Measurements from ENCODE around the gene CXCL16.

Gene CXCL16, protein sequence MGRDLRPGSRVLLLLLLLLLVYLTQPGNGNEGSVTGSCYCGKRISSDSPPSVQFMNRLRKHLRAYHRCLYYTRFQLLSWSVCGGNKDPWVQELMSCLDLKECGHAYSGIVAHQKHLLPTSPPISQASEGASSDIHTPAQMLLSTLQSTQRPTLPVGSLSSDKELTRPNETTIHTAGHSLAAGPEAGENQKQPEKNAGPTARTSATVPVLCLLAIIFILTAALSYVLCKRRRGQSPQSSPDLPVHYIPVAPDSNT

DNA sequence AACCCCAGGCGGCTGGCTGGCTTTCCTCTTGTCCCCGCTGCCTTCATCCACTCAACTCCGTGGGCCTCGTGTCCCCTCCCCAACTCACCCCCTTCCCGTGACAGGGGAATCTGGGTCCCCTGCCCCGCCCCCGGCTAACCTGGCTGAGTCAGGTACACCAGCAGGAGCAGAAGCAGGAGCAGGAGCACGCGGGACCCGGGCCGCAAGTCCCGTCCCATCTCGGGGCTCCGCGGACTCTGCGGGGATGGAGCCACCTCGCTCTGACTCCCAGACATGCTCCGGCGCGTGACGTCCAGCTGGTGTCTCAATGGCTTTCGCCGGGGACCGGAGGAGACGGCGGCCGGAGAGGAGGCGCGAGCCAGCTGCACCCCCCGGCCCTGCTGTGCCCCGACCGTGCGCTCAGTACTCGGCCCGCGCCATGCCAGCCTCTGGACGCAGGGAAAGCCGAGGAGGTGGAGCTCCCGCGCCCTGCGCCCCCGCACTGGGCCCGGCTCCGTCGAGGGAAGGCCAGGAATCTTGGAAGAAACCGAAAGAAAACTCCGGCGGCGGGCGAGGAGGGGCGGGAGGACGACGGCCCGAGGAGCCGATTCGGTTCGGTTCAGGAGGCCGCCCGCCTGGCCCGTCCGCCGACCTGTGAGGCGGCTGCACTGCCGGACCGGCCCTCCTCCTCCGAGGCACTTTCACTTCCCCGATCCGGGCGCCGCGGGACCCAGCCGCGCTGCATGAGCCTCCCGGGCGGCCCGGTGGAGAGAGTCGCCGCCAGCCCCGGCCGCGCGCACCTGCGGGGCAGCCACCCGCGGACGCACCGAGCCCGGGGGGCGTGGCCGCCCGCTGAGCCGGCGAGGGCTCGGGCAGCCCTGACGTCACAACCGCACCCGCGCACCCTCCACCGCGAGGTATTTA is at the start of gene CXCL16, which contains the start of gene ZMYND15:
CXCL16 (minus strand) TSS at position 807 of the 903 bp plus-strand sequence; CDS start at position 218, 589 bp downstream.
ZMYND15 (plus strand) TSS at position 712 of the 903 bp plus-strand sequence. CDS start 716 bp downstream, outside the sequence.
- TF ChIP-seq POLR2A (IDR thresholded peaks at IDR 0.05; ENCODE audit: low read depth, low read length) = peak; percentile 27; the same call in 1 of the 2 replicates
- FAIRE-seq (no peak), DNase-seq (ENCODE audit: insufficient read length, low spot score) (peak; percentile 60)

DNA sequence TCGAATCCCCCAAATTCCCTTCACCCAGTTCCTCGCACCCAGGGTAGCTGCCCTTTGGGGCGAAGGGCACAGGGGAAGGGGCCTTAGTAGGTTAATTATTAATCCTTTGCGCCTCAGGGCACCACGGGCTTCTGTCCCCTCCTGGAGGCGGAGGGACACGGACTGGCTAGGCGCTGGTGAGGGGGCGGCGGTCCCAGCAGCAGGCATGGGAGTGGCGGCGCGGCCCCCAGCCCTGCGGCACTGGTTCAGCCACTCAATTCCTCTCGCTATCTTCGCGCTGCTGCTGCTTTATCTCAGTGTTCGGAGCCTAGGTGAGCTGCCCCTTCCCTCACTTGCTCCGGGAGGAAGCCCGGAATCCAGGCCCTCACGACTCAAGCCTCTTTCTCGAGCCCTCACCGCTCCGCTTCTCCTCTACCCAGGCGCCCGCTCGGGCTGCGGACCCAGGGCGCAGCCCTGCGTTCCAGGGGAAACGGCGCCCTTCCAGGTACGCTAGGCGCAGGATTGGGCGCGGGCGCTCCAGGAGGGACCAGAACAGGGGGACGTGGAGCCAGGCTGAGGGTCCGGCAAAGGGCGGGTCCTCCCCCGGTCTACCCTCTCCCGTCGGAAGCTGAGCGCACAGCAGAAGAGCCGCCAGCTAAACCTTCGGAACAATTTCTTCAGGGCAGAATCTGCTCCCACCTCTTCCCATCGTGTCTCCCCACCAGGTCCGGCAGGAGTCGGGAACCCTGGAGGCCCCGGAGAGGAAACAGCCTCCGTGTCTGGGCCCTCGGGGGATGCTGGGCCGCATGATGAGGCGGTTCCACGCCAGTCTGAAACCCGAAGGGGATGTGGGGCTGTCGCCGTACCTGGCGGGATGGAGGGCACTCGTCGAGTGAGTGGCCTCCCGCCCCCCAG is 49.3 kb upstream of the CXCL16 start, which contains the start of gene GLTPD2:
GLTPD2 (plus strand) TSS at position 158 of the 894 bp plus-strand sequence; CDS start at position 206, 48 bp downstream.
- TF ChIP-seq POLR2A (IDR thresholded peaks at IDR 0.05; ENCODE audit: low read depth, low read length) = no peak
- no peak for FAIRE-seq
- no peak for DNase-seq (ENCODE audit: insufficient read length, low spot score)

DNA sequence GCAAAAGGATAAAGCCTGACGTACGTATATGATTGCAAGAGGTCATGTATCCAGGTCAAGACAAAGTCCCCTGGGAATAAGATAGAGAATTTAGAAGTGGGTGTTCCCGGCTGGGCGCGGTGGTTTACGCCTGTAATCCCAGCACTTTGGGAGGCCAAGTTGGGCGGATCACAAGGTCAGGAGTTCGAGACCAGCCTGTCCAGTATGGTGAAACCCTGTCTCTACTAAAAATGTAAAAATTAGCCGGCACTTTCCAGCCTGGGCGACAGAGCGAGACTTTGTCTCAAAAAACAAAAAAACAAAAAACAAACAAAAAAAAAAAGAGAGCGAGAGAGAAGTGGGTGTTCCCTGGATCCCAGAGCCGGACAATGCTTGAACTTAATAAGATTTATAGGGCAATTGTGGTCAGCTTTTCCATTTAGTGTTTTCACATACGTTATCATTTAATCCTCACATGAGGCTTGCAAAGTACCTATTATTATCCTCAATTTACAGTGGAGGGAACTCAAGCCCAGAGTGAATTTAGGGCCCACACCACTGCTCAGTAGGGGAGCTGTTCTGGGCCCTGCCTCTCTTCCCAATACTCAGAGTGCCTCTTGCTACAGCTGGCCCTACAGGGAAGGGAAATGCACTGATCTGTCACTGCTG is 48.6 kb upstream of the CXCL16 start:
- DNase-seq (ENCODE audit: insufficient read length, low spot score) (no peak), FAIRE-seq (no peak)
- no peak for TF ChIP-seq POLR2A (IDR thresholded peaks at IDR 0.05; ENCODE audit: low read depth, low read length)

DNA sequence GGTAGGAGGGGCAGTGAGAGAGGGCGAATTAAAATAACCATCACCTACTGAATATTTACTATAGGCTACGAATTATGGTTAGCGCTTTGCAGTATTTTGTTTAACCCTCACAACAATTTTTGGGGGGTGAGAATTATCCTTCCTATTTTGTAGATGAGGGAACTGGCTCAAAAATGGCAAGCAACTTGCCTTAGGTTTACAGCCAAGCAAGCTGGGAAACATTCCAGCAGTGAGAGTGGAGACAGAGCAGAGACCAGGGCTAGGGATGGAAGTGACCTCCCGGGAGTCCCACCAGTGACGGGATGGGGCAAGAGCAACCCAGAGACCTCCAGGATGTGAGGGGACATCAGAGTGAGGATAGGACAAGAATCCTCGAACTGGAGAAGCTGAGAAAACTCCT is 46.8 kb upstream of the CXCL16 start:
- FAIRE-seq (no peak), DNase-seq (ENCODE audit: insufficient read length, low spot score) (no peak)
- no peak for TF ChIP-seq POLR2A (IDR thresholded peaks at IDR 0.05; ENCODE audit: low read depth, low read length)

DNA sequence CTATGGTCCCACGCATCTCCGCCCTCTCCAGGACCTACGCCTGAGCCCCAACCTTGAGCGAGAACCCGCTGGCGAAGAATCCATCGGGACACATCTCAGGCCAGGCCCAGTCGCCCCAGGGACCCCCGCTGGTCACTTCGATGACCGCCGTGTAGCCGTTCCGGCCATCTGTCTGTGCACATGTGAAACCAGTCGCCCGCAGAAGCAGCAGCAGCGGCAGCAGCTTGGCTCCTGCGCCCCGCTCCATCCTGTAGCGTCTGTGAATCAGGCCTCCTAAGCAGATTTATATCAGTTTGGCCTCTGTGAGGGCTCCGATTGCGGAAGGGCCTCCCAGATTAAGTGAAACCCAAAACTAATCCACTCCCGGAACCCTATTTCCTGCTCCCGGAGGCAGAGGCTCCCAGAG is 46.4 kb upstream of the CXCL16 start, which contains the start of gene VMO1:
VMO1 (minus strand) TSS at position 259 of the 406 bp plus-strand sequence; CDS start at position 247, 12 bp downstream.
- no peak for FAIRE-seq
- DNase-seq (ENCODE audit: insufficient read length, low spot score) = no peak
- no peak for TF ChIP-seq POLR2A (IDR thresholded peaks at IDR 0.05; ENCODE audit: low read depth, low read length)

DNA sequence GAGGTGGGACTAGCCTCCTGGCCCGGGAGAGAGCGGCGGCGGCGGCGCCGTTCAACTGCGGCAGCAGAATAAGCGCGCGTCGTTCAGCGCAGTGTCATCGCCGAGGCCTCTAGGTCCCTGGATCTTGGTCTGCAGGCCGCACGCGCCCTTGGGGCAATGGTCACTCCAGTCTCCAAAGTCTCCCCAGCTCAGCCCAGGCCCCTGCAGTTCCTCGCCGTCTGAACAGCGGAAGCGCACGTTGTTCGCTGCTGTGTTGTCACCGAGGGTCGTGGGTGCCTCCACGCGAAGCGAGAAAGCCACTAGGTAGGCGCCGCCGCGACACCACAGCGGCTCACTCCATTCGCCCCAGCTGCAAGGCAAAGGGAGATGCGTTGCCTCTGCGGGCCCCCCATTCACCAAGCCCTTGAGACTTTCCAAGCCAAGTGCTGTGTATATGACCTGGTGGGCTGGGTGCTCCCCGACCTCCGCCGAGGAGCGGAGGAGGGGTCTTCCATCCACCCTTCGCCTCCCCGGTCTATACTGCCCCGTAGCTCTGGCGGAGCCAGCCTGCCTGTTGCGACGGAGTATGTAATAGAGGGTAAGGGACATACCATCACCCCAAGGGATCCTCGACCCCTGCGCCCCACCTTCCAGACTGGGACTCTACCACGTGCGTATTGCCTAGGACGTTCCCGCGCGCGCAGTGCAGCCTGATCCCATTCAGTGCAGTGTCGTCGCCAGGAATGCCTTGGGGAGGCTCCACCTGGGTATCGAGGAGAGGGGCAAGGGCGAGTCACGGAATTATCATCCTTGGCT is 45.8 kb upstream of the CXCL16 start:
- no peak for DNase-seq (ENCODE audit: insufficient read length, low spot score)
- no peak for FAIRE-seq
- no peak for TF ChIP-seq POLR2A (IDR thresholded peaks at IDR 0.05; ENCODE audit: low read depth, low read length)

DNA sequence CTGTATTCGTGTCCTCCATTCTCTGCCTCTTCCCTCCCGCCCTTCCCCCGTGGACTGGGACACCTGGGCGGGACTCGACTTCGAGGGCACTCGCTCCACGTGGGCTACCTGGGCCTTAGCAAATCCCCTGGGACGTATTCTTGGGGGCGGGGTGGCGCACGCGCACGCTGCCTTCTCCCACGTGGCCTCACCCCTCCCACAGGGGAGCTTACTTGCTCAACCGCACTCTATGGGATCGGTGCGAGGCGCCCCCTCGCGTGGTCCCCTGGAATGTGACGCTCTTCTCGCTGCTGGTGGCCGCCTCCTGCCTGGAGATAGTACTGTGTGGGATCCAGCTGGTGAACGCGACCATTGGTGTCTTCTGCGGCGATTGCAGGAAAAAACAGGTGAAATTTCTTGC is 42.9 kb upstream of the CXCL16 start:
- no peak for DNase-seq (ENCODE audit: insufficient read length, low spot score)
- no peak for TF ChIP-seq POLR2A (IDR thresholded peaks at IDR 0.05; ENCODE audit: low read depth, low read length)
- no peak for FAIRE-seq

DNA sequence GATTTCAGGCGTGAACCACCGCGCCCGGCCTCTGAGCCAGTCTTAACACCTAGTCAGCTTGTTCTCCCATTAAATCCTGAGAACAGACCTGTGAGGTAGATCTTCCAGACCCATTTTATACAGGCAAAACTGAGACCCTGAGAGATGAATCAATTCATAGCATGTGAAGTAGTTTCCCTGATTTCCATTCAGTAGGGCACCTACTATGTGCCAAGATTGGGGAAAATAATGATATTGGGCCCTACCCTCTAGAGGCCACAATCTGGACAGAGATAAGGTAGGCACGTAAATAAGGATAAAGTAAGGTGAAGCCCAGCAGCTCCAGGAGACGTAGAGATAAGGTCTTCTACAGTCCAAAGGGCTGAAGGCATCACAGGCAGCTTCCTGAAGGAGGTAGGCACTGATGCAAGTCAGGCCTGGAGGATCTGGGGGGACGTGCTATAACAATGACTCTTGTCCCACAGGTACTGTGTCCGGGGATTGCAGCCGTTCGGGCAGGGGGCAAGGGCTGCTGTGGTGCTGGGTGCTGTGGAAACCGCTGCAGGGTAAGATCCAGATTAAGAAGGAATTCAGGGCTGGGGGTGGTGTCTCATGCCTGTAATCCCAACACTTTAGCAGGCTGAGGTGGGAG is 40.7 kb upstream of the CXCL16 start:
- no peak for DNase-seq (ENCODE audit: insufficient read length, low spot score)
- TF ChIP-seq POLR2A (IDR thresholded peaks at IDR 0.05; ENCODE audit: low read depth, low read length) = no peak
- no peak for FAIRE-seq

DNA sequence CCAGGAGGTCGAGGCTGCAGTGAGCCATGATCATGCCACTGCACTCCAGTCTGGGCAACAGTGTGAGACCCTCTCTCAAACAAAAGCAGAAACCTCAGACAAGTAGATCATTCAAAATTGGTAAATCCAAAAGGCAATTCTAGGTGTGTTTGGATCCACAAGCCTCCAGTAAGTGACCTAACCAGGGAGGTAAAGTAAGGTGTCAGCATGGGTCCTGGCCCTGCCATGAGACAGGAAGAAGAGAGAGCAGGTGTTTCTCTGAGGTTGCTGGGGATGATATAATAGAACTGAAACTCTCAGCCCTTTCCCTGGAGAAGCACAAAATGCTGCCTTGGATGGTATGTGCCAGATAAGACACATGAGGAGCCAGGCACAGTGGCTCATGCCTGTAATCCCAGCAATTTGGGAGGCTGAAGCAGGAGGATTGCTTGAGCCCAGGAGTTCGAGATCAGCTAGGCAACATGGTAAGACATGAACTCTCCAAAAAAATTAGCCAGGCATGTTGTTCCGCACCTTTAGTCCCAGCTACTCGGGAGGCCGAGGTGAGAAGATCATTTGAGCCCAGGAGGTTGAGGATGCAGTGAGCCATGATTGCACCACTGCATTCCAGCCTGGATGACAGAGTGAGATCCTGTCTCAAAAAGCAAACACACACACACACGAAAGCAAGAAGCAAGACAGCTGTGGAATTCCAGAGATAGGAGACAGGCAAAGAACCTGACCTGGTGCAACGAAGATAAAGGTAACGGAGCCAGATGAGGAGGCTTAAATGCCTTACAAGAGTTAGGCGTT is 38.4 kb upstream of the CXCL16 start:
- no peak for TF ChIP-seq POLR2A (IDR thresholded peaks at IDR 0.05; ENCODE audit: low read depth, low read length)
- no peak for DNase-seq (ENCODE audit: insufficient read length, low spot score)
- FAIRE-seq = no peak

DNA sequence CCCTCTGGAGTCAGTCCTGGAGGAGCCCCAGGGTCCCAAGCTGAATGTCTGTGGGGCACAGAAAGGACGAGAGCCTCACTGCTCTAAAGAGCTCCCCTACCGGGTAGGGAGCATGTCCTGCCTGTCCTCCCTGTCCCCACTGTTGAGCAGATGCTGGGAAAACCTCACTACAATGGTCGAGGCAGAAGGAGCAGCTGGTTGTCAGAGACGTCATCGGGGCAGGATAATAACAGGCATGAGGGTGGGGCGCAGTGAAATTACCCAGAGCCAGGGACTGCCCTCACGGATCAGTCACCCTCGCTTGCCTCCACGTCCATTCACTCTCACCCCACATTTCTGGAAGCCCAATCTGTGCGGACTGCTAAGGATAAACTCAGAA is 32.5 kb upstream of the CXCL16 start:
- TF ChIP-seq POLR2A (IDR thresholded peaks at IDR 0.05; ENCODE audit: low read depth, low read length) = no peak
- FAIRE-seq = no peak
- DNase-seq (ENCODE audit: insufficient read length, low spot score) = no peak

All from H54 (cell line).